Measurements from ENCODE around the gene AKR7A3.
"Not testable (repeated sequence)": the region's sequence is repeated elsewhere in the genome, so short reads cannot be mapped to it uniquely, and the experiment has no call there.

Gene AKR7A3

GRCh38 chr1:19321071-19321470 is 32.5 kb upstream of the AKR7A3 start:
- in situ Hi-C loops (cut with MboI; ENCODE audit: low sequenced_read_pairs), result no loop called here

- in situ Hi-C loops (cut with MboI; ENCODE audit: low sequenced_read_pairs), result no loop called here
Measured at GRCh38 chr1:19319196-19319595, 30.6 kb upstream of the AKR7A3 start.

- in situ Hi-C loops (cut with MboI; ENCODE audit: low sequenced_read_pairs), result no loop called here
Measured at GRCh38 chr1:19317126-19317910, 28.7 kb upstream of the AKR7A3 start.

- in situ Hi-C loops (cut with MboI; ENCODE audit: low sequenced_read_pairs), result no loop called here
Measured at GRCh38 chr1:19315378-19316198, 27.0 kb upstream of the AKR7A3 start.

- in situ Hi-C loops (cut with MboI; ENCODE audit: low sequenced_read_pairs), result no loop called here
Measured at GRCh38 chr1:19313961-19314882, 25.7 kb upstream of the AKR7A3 start.

- in situ Hi-C loops (cut with MboI; ENCODE audit: low sequenced_read_pairs), result no loop called here
Measured at GRCh38 chr1:19313636-19313959, 25.0 kb upstream of the AKR7A3 start.

- in situ Hi-C loops (cut with MboI; ENCODE audit: low sequenced_read_pairs), result no loop called here
Measured at GRCh38 chr1:19312782-19313635, 24.4 kb upstream of the AKR7A3 start.

- in situ Hi-C loops (cut with MboI; ENCODE audit: low sequenced_read_pairs), result no loop called here
Measured at GRCh38 chr1:19311931-19312781, 23.6 kb upstream of the AKR7A3 start, which contains the start of the genes AKR7A2 and SLC66A1. AKR7A2 (minus strand) TSS chr1:19312144; CDS start chr1:19312124, 20 bp downstream. SLC66A1 (plus strand) TSS chr1:19312326; CDS start chr1:19317678, 5,352 bp downstream.

GRCh38 chr1:19311503-19311930 is 22.9 kb upstream of the AKR7A3 start:
- in situ Hi-C loops (cut with MboI; ENCODE audit: low sequenced_read_pairs), result no loop called here

- in situ Hi-C loops (cut with MboI; ENCODE audit: low sequenced_read_pairs), result no loop called here
Measured at GRCh38 chr1:19310720-19311502, 22.3 kb upstream of the AKR7A3 start.

GRCh38 chr1:19310061-19310460 is 21.5 kb upstream of the AKR7A3 start:
- in situ Hi-C loops (cut with MboI; ENCODE audit: low sequenced_read_pairs), result no loop called here

- in situ Hi-C loops (cut with MboI; ENCODE audit: low sequenced_read_pairs), result no loop called here
Measured at GRCh38 chr1:19309123-19309813, 20.7 kb upstream of the AKR7A3 start.

- in situ Hi-C loops (cut with MboI; ENCODE audit: low sequenced_read_pairs), result no loop called here
Measured at GRCh38 chr1:19308509-19308907, 19.9 kb upstream of the AKR7A3 start.

GRCh38 chr1:19307794-19308508 is 19.4 kb upstream of the AKR7A3 start:
- in situ Hi-C loops (cut with MboI; ENCODE audit: low sequenced_read_pairs), result no loop called here

GRCh38 chr1:19306941-19307340 is 18.4 kb upstream of the AKR7A3 start:
- in situ Hi-C loops (cut with MboI; ENCODE audit: low sequenced_read_pairs), result no loop called here

GRCh38 chr1:19305880-19306279 is 17.3 kb upstream of the AKR7A3 start:
- in situ Hi-C loops (cut with MboI; ENCODE audit: low sequenced_read_pairs), result no loop called here

GRCh38 chr1:19304081-19304480 is 15.5 kb upstream of the AKR7A3 start:
- in situ Hi-C loops (cut with MboI; ENCODE audit: low sequenced_read_pairs), result not testable (repeated sequence)
